ENCODE data around the gene TRIM5. TPM values are rescaled to one million over a fixed set of nuclear protein-coding genes. Genes with fewer than 3 reads are reported as not detected.

The TRIM5 gene
- total and polyA plus RNA-seq, 2 donors (not counting 1 experiment from before 2014, with no cell fraction given), result 10.1 to 39.5 TPM

DNA sequence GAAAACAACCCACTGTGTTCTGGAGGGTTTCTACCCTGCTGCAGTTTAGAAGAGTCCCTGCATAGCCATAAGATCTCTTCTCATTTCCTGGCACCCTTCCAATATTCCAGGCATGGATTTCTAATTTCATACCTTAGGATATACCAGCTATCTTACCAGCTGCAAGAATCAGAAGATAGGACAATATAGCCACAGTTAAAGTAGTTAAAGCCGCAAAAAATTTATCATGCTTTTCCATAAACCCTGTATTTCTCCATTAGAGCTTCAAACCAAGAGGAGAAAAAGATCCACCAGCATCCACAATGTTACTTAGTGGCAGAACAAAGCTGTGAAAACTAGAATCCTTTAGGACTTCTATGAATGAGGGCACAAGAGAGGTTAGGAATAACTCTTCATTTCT, 42.8 kb upstream of the TRIM5 start:
- Histone ChIP-seq H2AFZ (ENCODE audit: insufficient read depth, low read depth, low read length, poor library complexity, severe bottlenecking) (no peak overlapping the region), H3K4me1 (ENCODE audit: control insufficient read depth in 2 of 2, insufficient read depth in 2 of 2, low read length in 2 of 2) (no peaks in the 10 kb centered on the region), H3K4me3 (ENCODE audit: control extremely low read depth in 1 of 5, extremely low read depth in 1 of 5, insufficient read depth in 1 of 5, low read depth in 2 of 5, low read length in 4 of 5) (no peak overlapping the region), H4K20me1 (ENCODE audit: control insufficient read depth, insufficient read depth, low read length, poor library complexity, severe bottlenecking) (no peaks in the 10 kb centered on the region), H3K27ac (ENCODE audit: low read length in 2 of 2) (no peak overlapping the region), H3K4me2 (replicated peaks; ENCODE audit: low read depth, low read length, poor library complexity, severe bottlenecking) (no peak overlapping the region), H3K36me3 (replicated peaks in 1 of 2; ENCODE audit: control extremely low read depth in 1 of 2, control insufficient read depth in 1 of 2, extremely low read depth in 1 of 2, insufficient read depth in 2 of 2, low read length in 1 of 2) (no peaks in the 10 kb centered on the region), H3K79me2 (ENCODE audit: control insufficient read depth, insufficient read depth, low read length) (no peaks in the 10 kb centered on the region), H3K27me3 (replicated peaks in 1 of 4; ENCODE audit: control extremely low read depth in 1 of 4, control insufficient read depth in 3 of 4, insufficient read depth in 4 of 4, low read length in 3 of 4) (no peaks in the 10 kb centered on the region), H3K9ac (ENCODE audit: low read length) (no peak overlapping the region), H3K9me3 (ENCODE audit: control extremely low read depth in 1 of 3, control insufficient read depth in 2 of 3, insufficient read depth in 1 of 3, low read length in 2 of 3) (no peaks in the 10 kb centered on the region)
- intact Hi-C loops (cut with micrococcal nuclease), result no loop called here
- DNase-seq, result no peak
- TF ChIP-seq, protein P1, sequence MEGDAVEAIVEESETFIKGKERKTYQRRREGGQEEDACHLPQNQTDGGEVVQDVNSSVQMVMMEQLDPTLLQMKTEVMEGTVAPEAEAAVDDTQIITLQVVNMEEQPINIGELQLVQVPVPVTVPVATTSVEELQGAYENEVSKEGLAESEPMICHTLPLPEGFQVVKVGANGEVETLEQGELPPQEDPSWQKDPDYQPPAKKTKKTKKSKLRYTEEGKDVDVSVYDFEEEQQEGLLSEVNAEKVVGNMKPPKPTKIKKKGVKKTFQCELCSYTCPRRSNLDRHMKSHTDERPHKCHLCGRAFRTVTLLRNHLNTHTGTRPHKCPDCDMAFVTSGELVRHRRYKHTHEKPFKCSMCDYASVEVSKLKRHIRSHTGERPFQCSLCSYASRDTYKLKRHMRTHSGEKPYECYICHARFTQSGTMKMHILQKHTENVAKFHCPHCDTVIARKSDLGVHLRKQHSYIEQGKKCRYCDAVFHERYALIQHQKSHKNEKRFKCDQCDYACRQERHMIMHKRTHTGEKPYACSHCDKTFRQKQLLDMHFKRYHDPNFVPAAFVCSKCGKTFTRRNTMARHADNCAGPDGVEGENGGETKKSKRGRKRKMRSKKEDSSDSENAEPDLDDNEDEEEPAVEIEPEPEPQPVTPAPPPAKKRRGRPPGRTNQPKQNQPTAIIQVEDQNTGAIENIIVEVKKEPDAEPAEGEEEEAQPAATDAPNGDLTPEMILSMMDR (IDR thresholded peaks at IDR 0.05), result no peak
- no peak for TF ChIP-seq EZH2 (IDR thresholded peaks at IDR 0.05; ENCODE audit: borderline replicate concordance, insufficient read depth, low read depth, low read length, poor library complexity, severe bottlenecking)
- no CpG with 5 or more reads among the region's 1 CpG for WGBS (ENCODE audit: insufficient coverage)
- ChIA-PET POLR2A (no interaction called here), CTCF (interaction anchor here (1.4 kb wide), 1 partner anchor 80 kb away, joined by 3 read pairs; no protein-coding TSS in a partner anchor)
- no peaks in the 10 kb centered on the region for H3K27me3 Mint-ChIP-seq
- ATAC-seq (ENCODE audit: low read depth), result no peak
- H3K4me3 Mint-ChIP-seq, result no peak overlapping the region
- no peaks in the 10 kb centered on the region for H3K4me1 Mint-ChIP-seq
- no peaks in the 10 kb centered on the region for H3K9me3 Mint-ChIP-seq (ENCODE audit: insufficient read depth)
- no peak overlapping the region for H3K27ac Mint-ChIP-seq

DNA sequence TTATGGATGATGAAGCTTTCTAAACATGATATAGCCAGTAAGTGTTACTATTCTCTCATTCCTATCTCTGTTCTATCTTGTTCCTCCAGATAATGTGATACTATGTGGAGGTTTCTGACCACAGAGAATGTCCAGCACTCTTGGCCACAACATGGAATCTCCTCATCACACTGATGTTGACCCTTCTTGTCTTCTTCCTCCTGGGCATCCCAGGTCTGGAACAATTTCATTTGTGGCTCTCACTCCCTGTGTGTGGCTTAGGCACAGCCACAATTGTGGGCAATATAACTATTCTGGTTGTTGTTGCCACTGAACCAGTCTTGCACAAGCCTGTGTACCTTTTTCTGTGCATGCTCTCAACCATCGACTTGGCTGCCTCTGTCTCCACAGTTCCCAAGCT, 41.5 kb upstream of the TRIM5 start:
- Histone ChIP-seq H3K4me3 (ENCODE audit: control extremely low read depth in 1 of 5, extremely low read depth in 1 of 5, insufficient read depth in 1 of 5, low read depth in 2 of 5, low read length in 4 of 5) (no peak overlapping the region), H3K9me3 (ENCODE audit: control extremely low read depth in 1 of 3, control insufficient read depth in 2 of 3, insufficient read depth in 1 of 3, low read length in 2 of 3) (no peaks in the 10 kb centered on the region), H3K4me1 (ENCODE audit: control insufficient read depth in 2 of 2, insufficient read depth in 2 of 2, low read length in 2 of 2) (no peaks in the 10 kb centered on the region), H3K27ac (ENCODE audit: low read length in 2 of 2) (no peak overlapping the region), H3K9ac (ENCODE audit: low read length) (no peak overlapping the region), H3K4me2 (replicated peaks; ENCODE audit: low read depth, low read length, poor library complexity, severe bottlenecking) (no peak overlapping the region), H3K36me3 (replicated peaks in 1 of 2; ENCODE audit: control extremely low read depth in 1 of 2, control insufficient read depth in 1 of 2, extremely low read depth in 1 of 2, insufficient read depth in 2 of 2, low read length in 1 of 2) (no peaks in the 10 kb centered on the region), H4K20me1 (ENCODE audit: control insufficient read depth, insufficient read depth, low read length, poor library complexity, severe bottlenecking) (no peaks in the 10 kb centered on the region), H3K27me3 (replicated peaks in 1 of 4; ENCODE audit: control extremely low read depth in 1 of 4, control insufficient read depth in 3 of 4, insufficient read depth in 4 of 4, low read length in 3 of 4) (no peaks in the 10 kb centered on the region), H3K79me2 (ENCODE audit: control insufficient read depth, insufficient read depth, low read length) (no peaks in the 10 kb centered on the region), H2AFZ (ENCODE audit: insufficient read depth, low read depth, low read length, poor library complexity, severe bottlenecking) (no peak overlapping the region)
- H3K4me3 Mint-ChIP-seq, result no peak overlapping the region
- POLR2A ChIA-PET, result no interaction called here
- H3K27me3 Mint-ChIP-seq, result no peaks in the 10 kb centered on the region
- no peak overlapping the region for H3K27ac Mint-ChIP-seq
- CTCF ChIA-PET, result no interaction called here
- DNase-seq, result no peak
- H3K4me1 Mint-ChIP-seq, result no peaks in the 10 kb centered on the region
- TF ChIP-seq EZH2 (IDR thresholded peaks at IDR 0.05; ENCODE audit: borderline replicate concordance, insufficient read depth, low read depth, low read length, poor library complexity, severe bottlenecking), result no peak
- TF ChIP-seq, protein P1 (IDR thresholded peaks at IDR 0.05), result no peak
- WGBS (ENCODE audit: insufficient coverage), result 89% methylated on average over 1 of the region's 1 CpG
- ATAC-seq (ENCODE audit: low read depth), result no peak
- intact Hi-C loops (cut with micrococcal nuclease), result no loop called here
- no peaks in the 10 kb centered on the region for H3K9me3 Mint-ChIP-seq (ENCODE audit: insufficient read depth)

Measured in B cell (primary cell).